Neutrophil (primary cell): ENCODE results near the gene NAGK.
A peak's percentile ranks its signal among the peaks of the same experiment; 100 is the strongest.
"Not testable (repeated sequence)": the region's sequence is repeated elsewhere in the genome, so short reads cannot be mapped to it uniquely, and the experiment has no call there.

Experiments
- H3K27ac ChIP-seq: fragments of 200-600 bp; sonication (generic); 2 replicates; pipeline ENCODE4 v1.5.1; 2016; ENCODE audit warnings: mild to moderate bottlenecking, moderate library complexity
- H3K27me3 ChIP-seq: fragments of 200-600 bp; sonication (generic); 2 replicates; pipeline ENCODE4 v1.6.0; 2016; ENCODE audit warnings: mild to moderate bottlenecking
- H3K36me3 ChIP-seq: fragments of 200-600 bp; sonication (generic); 2 replicates; pipeline ENCODE4 v1.5.1; 2017
- H3K4me1 ChIP-seq, 2 experiments: fragments of 200-600 bp in 1 of 2; sonication (generic) in 1 of 2; 1 replicate in 1 of 2; 2 replicates in 1 of 2; pipeline versions ENCODE4 v1.5.1 to v1.6.1; 2013 to 2016; ENCODE audit warnings: low read depth in 1 of 2, low read length in 1 of 2, mild to moderate bottlenecking in 1 of 2, moderate library complexity in 1 of 2; ENCODE audit not compliant: control insufficient read depth in 1 of 2, insufficient read depth in 1 of 2
- H3K4me3 ChIP-seq, 2 experiments: fragments of 200-600 bp in 1 of 2; sonication (generic) in 1 of 2; 1 replicate in 1 of 2; 2 replicates in 1 of 2; pipeline ENCODE4 v1.5.1; 2013 to 2016; ENCODE audit warnings: low read depth in 1 of 2, low read length in 1 of 2, mild to moderate bottlenecking in 1 of 2, moderate library complexity in 1 of 2
- H3K9me3 ChIP-seq: fragments of 200-600 bp; sonication (generic); 2 replicates; pipeline ENCODE4 v1.5.1; 2016
- CTCF ChIP-seq: fragments of 200-600 bp; sonication (generic); IDR thresholded peaks from 2 replicates; pipeline ENCODE4 v1.5.1; 2016; ENCODE audit warnings: antibody characterized with exemption

NAGK gene

GRCh38 chr2:71089475-71089874 is 21.0 kb downstream of the NAGK start:
- H3K27me3 ChIP-seq, H3K36me3 ChIP-seq, H3K4me3 ChIP-seq, H3K27ac ChIP-seq, H3K9me3 ChIP-seq, H3K4me1 ChIP-seq: not testable (repeated sequence)

DNA sequence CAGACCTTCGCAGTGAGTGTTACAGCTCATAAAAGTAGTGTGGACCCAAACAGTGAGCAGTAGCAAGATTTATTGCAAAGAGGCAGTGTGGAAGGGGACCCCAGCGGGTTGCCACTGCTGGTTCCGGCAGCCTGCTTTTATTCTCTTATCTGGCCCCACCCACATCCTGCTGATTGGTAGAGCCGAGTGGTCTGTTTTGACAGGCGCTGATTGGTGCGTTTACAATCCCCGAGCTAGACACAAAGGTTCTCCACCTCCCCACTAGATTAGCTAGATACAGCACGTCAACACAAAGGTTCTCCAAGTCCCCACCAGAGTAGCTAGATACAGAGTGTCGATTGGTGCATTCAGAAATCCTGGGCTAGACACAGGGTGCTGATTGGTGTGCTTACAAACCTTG is 23.4 kb downstream of the NAGK start:
- not testable (repeated sequence) for H3K27me3 ChIP-seq, H3K36me3 ChIP-seq, H3K4me1 ChIP-seq, H3K4me3 ChIP-seq, H3K9me3 ChIP-seq, H3K27ac ChIP-seq

GRCh38 chr2:71092491-71093260 is 24.2 kb downstream of the NAGK start:
- not testable (repeated sequence) for H3K36me3 ChIP-seq, H3K27ac ChIP-seq, H3K9me3 ChIP-seq, H3K4me3 ChIP-seq, H3K27me3 ChIP-seq, H3K4me1 ChIP-seq

DNA sequence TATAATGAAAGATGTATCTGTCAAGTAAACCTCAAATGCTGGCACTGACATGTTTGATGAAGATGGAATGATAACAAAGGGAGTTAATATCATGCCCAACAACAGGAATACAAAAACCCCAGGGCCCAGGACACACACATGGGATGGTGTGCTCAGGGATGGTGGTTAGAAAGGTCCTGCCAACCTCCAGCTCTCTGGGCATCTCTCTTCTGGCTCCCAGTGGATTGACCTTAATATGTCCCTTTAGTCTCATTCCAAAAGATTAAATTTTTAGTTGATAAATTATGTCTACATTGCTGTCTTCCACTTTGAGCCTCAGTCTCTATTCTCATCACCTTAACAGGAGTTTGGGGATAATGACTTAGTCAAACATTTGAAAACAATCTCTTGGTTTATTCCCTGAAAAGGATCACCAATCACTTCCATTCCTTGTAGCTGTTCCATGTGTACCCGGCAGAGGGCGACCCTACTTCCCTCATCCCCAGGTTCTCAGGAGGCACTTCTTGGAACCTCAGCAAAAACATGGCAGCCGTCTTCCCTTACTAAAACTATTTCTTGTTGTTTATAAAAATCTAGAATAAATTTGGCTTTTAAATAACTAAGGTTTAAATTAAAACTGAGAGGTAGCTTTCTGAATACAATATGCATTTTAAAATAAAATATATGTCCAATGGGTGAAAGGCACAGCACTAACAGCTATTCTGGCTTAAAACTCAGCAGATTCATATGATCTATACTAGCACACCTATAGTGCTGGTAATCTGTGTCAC is 31.9 kb downstream of the NAGK start:
- TF ChIP-seq CTCF, result peak; percentile 79
- peaks cover 0 to 2% of the 10 kb centered on the region in 2 experiments for H3K4me1 ChIP-seq
- H3K27me3 ChIP-seq, result no peaks in the 10 kb centered on the region
- no peak overlapping the region for H3K4me3 ChIP-seq
- H3K36me3 ChIP-seq, result no peaks in the 10 kb centered on the region
- H3K27ac ChIP-seq, result no peak overlapping the region
- no peaks in the 10 kb centered on the region for H3K9me3 ChIP-seq

DNA sequence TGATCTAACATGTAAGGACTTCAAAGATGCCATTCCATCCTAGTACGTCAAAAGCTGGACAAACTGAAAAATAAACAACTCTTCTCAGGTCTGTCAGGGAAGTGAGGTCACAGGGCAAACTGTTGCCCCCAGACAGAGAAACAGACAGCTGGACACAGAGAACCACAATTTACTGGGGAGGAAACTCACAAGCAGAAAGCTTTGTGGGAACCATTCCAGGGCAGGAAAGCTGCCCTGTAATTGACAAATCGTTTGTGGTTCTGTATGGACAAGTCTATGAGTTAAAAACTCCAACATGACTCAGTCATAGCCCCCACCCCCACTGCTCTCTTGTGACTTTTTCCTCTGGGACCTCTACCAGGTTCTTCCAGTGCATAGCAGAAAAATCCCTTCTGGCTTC is 33.2 kb downstream of the NAGK start:
- Histone ChIP-seq H3K9me3 (no peaks in the 10 kb centered on the region), H3K27me3 (no peaks in the 10 kb centered on the region), H3K36me3 (no peaks in the 10 kb centered on the region), H3K4me1 (peaks cover 0 to 2% of the 10 kb centered on the region in 2 experiments), H3K27ac (no peak overlapping the region), H3K4me3 (no peak overlapping the region)
- TF ChIP-seq CTCF, result no peak

- Histone ChIP-seq H3K27me3 (no peaks in the 10 kb centered on the region), H3K4me1 (no peaks in the 10 kb centered on the region), H3K4me3 (no peak overlapping the region), H3K27ac (no peak overlapping the region), H3K36me3 (no peaks in the 10 kb centered on the region), H3K9me3 (no peaks in the 10 kb centered on the region)
- TF ChIP-seq CTCF, result no peak
Measured at GRCh38 chr2:71102981-71103681, 34.7 kb downstream of the NAGK start.

GRCh38 chr2:71103809-71104208 is 35.4 kb downstream of the NAGK start:
- no peaks in the 10 kb centered on the region for H3K4me1 ChIP-seq
- no peaks in the 10 kb centered on the region for H3K9me3 ChIP-seq
- H3K27me3 ChIP-seq, result no peaks in the 10 kb centered on the region
- TF ChIP-seq CTCF, result no peak
- no peak overlapping the region for H3K27ac ChIP-seq
- no peak overlapping the region for H3K4me3 ChIP-seq
- peaks cover under 1% of the 10 kb centered on the region for H3K36me3 ChIP-seq

- peaks cover 11% of the 10 kb centered on the region for H3K36me3 ChIP-seq
- H3K4me1 ChIP-seq, result not testable (repeated sequence)
Measured at GRCh38 chr2:71106463-71106862, 38.0 kb downstream of the NAGK start.

More at GRCh38 chr2:71106463-71106862, 38.0 kb downstream of the NAGK start:
- not testable (repeated sequence) for H3K27me3 ChIP-seq, H3K27ac ChIP-seq, H3K4me3 ChIP-seq, H3K9me3 ChIP-seq
